DND-41 (cell line): Measurements from ENCODE around the gene CAMK4.

Source experiments
- ATAC-seq: fragments of 200-7000 bp; cut with Tn5 transposase; 3 replicates; pipeline ENCODE4 v1.9.1; 2021; ENCODE audit warnings: low read depth; ENCODE audit not compliant: insufficient read depth
- DNase-seq: peaks from one replicate; pipeline ENCODE4 v3.0.0-alpha.2; 2020
- H2AFZ ChIP-seq: 2 replicates; pipeline ENCODE4 v1.6.0; 2012; ENCODE audit warnings: low read depth, low read length
- H3K27ac ChIP-seq: 2 replicates; pipeline ENCODE4 v1.5.1; 2012; ENCODE audit warnings: low read length, inconsistent platforms
- H3K27me3 ChIP-seq: fragments of 200-600 bp; sonication (generic); 2 replicates; pipeline ENCODE4 v1.6.0; 2012; ENCODE audit warnings: low read length, mild to moderate bottlenecking, inconsistent platforms; ENCODE audit not compliant: insufficient read depth, poor library complexity
- H3K36me3 ChIP-seq: 2 replicates; pipeline ENCODE4 v1.5.1; 2012; ENCODE audit warnings: low read length, inconsistent platforms; ENCODE audit not compliant: insufficient read depth
- H3K4me1 ChIP-seq: 2 replicates; pipeline ENCODE4 v1.5.1; 2012; ENCODE audit warnings: mild to moderate bottlenecking, low read length; ENCODE audit not compliant: insufficient read depth
- H3K4me2 ChIP-seq: 2 replicates; pipeline ENCODE4 v1.6.0; 2012; ENCODE audit warnings: mild to moderate bottlenecking, moderate library complexity, low read length, inconsistent platforms; ENCODE audit not compliant: insufficient read depth
- H3K4me3 ChIP-seq, 2 experiments: fragments of 200-600 bp in 1 of 2; shearing (Covaris generic) in 1 of 2; 2 replicates each; pipeline ENCODE4 v1.5.1; 2012 to 2016; ENCODE audit warnings: inconsistent platforms in 2 of 2, low read length in 2 of 2, mild to moderate bottlenecking in 2 of 2, low read depth in 1 of 2, moderate library complexity in 1 of 2
- H3K79me2 ChIP-seq: 2 replicates; pipeline ENCODE4 v1.6.0; 2012; ENCODE audit warnings: low read length, inconsistent platforms; ENCODE audit not compliant: insufficient read depth
- H3K9ac ChIP-seq: 2 replicates; pipeline ENCODE4 v1.6.0; 2012; ENCODE audit warnings: low read depth, mild to moderate bottlenecking, inconsistent platforms, low read length, moderate library complexity
- H3K9me3 ChIP-seq: 2 replicates; pipeline ENCODE4 v1.5.1; 2012; ENCODE audit warnings: low read length, moderate library complexity, mild to moderate bottlenecking, inconsistent platforms; ENCODE audit not compliant: insufficient read depth, severe bottlenecking
- H4K20me1 ChIP-seq: 2 replicates; pipeline ENCODE4 v1.6.0; 2012; ENCODE audit warnings: low read length; ENCODE audit not compliant: insufficient read depth
- CTCF ChIP-seq: IDR thresholded peaks from 2 replicates; pipeline ENCODE4 v1.5.1; 2012; ENCODE audit warnings: borderline replicate concordance, low read length, moderate library complexity, mild to moderate bottlenecking; ENCODE audit not compliant: poor library complexity, severe bottlenecking; ENCODE audit errors: extremely low read depth
- EZH2 ChIP-seq: IDR thresholded peaks from 3 replicates; pipeline ENCODE4 v1.6.1; 2012; ENCODE audit warnings: borderline replicate concordance, low read depth, mild to moderate bottlenecking, moderate library complexity, low read length, inconsistent platforms; ENCODE audit not compliant: severe bottlenecking

CAMK4 gene

GRCh38 chr5:111509119-111509518, 284.9 kb downstream of the CAMK4 start:
- peaks cover 17% of the 10 kb centered on the region for H3K36me3 ChIP-seq
- peaks cover 26% of the 10 kb centered on the region; the same call in 1 of the 2 replicates for H4K20me1 ChIP-seq
- H3K9ac ChIP-seq = 0 out of 2 replicates have a peak overlapping the region, but pooled peaks have one; percentile 89
- no peak for ATAC-seq
- no peaks in the 10 kb centered on the region for H3K27me3 ChIP-seq
- no peak for DNase-seq
- H3K4me1 ChIP-seq = peaks cover 62% of the 10 kb centered on the region
- H3K79me2 ChIP-seq = peaks cover 82% of the 10 kb centered on the region
- no peaks in the 10 kb centered on the region for H3K9me3 ChIP-seq
- H3K4me3 ChIP-seq = peak overlapping the region in 1 of 2 experiments; percentile 67; a peak in 2 of 4 replicates
- TF ChIP-seq EZH2 (no peak), CTCF (no peak)
- peak overlapping the region; percentile 24; the same call in 1 of the 2 replicates for H3K27ac ChIP-seq
- peak overlapping the region; percentile 93 for H3K4me2 ChIP-seq
- H2AFZ ChIP-seq = no peak overlapping the region

GRCh38 chr5:111511174-111511830, 287.1 kb downstream of the CAMK4 start:
- H3K4me2 ChIP-seq = peak overlapping the region; percentile 93
- no peaks in the 10 kb centered on the region for H3K9me3 ChIP-seq
- peaks cover 62% of the 10 kb centered on the region for H3K79me2 ChIP-seq
- TF ChIP-seq CTCF = no peak
- no peak for TF ChIP-seq EZH2
- H3K4me1 ChIP-seq = peaks cover 66% of the 10 kb centered on the region
- peak overlapping the region; percentile 84 for H2AFZ ChIP-seq
- H3K27me3 ChIP-seq = no peaks in the 10 kb centered on the region
- H3K36me3 ChIP-seq = peaks cover 3% of the 10 kb centered on the region; the same call in 1 of the 2 replicates
- peak overlapping the region; percentile 89 for H3K27ac ChIP-seq
- peak overlapping the region; percentile 67 to 75 for H3K4me3 ChIP-seq
- H4K20me1 ChIP-seq = peaks cover 26% of the 10 kb centered on the region; the same call in 1 of the 2 replicates
- H3K9ac ChIP-seq = peak overlapping the region; percentile 89
- DNase-seq = no peak
- no peak for ATAC-seq

- Histone ChIP-seq H3K4me1 (peaks cover 63% of the 10 kb centered on the region), H3K9me3 (no peaks in the 10 kb centered on the region), H3K4me3 (peak overlapping the region; percentile 67 to 75), H3K27me3 (no peaks in the 10 kb centered on the region), H4K20me1 (peaks cover 23% of the 10 kb centered on the region; the same call in 1 of the 2 replicates), H3K36me3 (no peaks in the 10 kb centered on the region; the same call in 1 of the 2 replicates), H3K4me2 (peak overlapping the region; percentile 93), H3K79me2 (peaks cover 56% of the 10 kb centered on the region), H3K9ac (peak overlapping the region; percentile 89), H2AFZ (peak overlapping the region; percentile 84), H3K27ac (peak overlapping the region; percentile 89)
- ATAC-seq (peak; percentile 7), DNase-seq (peak; percentile 42)
- TF ChIP-seq CTCF = no peak
- TF ChIP-seq EZH2 = no peak
Measured at GRCh38 chr5:111511831-111512374, 287.7 kb downstream of the CAMK4 start.
